ENCODE results near the gene PGP.
A peak's percentile ranks its signal among the peaks of the same experiment; 100 is the strongest.

The PGP gene

DNA sequence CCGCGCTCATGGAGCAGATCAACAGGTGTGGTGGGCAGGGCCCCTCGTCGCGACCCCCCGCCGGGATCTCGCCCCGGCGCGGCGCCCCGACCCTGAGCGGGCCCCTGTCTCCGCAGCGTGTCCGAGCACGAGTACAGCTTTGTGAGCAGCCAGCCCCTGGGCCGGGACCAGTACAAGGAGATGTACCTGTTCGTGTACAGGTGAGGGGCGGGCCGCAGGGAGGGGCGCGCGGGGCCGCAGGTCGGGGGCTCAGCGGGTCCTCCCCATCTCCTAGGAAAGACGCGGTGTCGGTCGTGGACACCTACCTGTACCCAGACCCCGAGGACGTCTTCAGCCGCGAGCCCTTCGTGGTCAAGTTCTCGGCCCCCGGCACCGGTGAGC lies 22.5 kb upstream of the PGP start:
- H2AK5ac ChIP-seq (ENCODE audit: low read length), result no peak overlapping the region
- H4K12ac ChIP-seq (ENCODE audit: low read depth, low read length), result no peak overlapping the region
- no peak overlapping the region for H2AFZ ChIP-seq (ENCODE audit: insufficient read depth, low read length, poor library complexity)
- peaks cover 47 to 49% of the 10 kb centered on the region in 2 experiments for H3K36me3 ChIP-seq (ENCODE audit: control insufficient read depth in 1 of 2, insufficient read depth in 2 of 2, low read length in 2 of 2)
- H3K27me3 ChIP-seq (ENCODE audit: insufficient read depth, low read length), result peaks cover 21% of the 10 kb centered on the region
- no peak overlapping the region for H3K4me3 ChIP-seq (ENCODE audit: low read depth, low read length)
- no peak overlapping the region for H3K9ac ChIP-seq (ENCODE audit: low read length)
- no peak for DNase-seq
- H3K18ac ChIP-seq (ENCODE audit: low read length), result no peak overlapping the region
- H4K8ac ChIP-seq (ENCODE audit: low read depth, low read length), result no peak overlapping the region
- H3K9me3 ChIP-seq (ENCODE audit: insufficient read depth, low read depth, low read length), result peaks cover 5% of the 10 kb centered on the region
- H3K23ac ChIP-seq (ENCODE audit: low read length), result no peak overlapping the region
- no peak overlapping the region for H2BK120ac ChIP-seq (ENCODE audit: insufficient read depth, low read length, poor library complexity)
- H3K79me1 ChIP-seq (ENCODE audit: low read length), result no peaks in the 10 kb centered on the region
- H2BK12ac ChIP-seq (ENCODE audit: low read length), result no peak overlapping the region
- H3K14ac ChIP-seq (ENCODE audit: low read length), result no peak overlapping the region
- H2BK5ac ChIP-seq (ENCODE audit: low read depth, low read length, poor library complexity), result no peak overlapping the region
- H3K4me1 ChIP-seq (ENCODE audit: control insufficient read depth in 1 of 2, insufficient read depth in 2 of 2, low read length in 2 of 2), result peaks cover 13 to 14% of the 10 kb centered on the region in 2 experiments
- H3K4me2 ChIP-seq (ENCODE audit: low read length), result peak overlapping the region; percentile 66
- H3K4ac ChIP-seq (ENCODE audit: low read depth, low read length), result no peak overlapping the region
- no peak overlapping the region for H4K91ac ChIP-seq (ENCODE audit: low read depth, low read length)
- no peak overlapping the region for H3K27ac ChIP-seq (ENCODE audit: low read depth, low read length)
- no CpG with 5 or more reads among the region's 40 CpGs for WGBS (ENCODE audit: extremely low coverage, insufficient coverage, insufficient read length)
- H3K79me2 ChIP-seq (ENCODE audit: control insufficient read depth, insufficient read depth, low read length, poor library complexity), result no peaks in the 10 kb centered on the region

DNA sequence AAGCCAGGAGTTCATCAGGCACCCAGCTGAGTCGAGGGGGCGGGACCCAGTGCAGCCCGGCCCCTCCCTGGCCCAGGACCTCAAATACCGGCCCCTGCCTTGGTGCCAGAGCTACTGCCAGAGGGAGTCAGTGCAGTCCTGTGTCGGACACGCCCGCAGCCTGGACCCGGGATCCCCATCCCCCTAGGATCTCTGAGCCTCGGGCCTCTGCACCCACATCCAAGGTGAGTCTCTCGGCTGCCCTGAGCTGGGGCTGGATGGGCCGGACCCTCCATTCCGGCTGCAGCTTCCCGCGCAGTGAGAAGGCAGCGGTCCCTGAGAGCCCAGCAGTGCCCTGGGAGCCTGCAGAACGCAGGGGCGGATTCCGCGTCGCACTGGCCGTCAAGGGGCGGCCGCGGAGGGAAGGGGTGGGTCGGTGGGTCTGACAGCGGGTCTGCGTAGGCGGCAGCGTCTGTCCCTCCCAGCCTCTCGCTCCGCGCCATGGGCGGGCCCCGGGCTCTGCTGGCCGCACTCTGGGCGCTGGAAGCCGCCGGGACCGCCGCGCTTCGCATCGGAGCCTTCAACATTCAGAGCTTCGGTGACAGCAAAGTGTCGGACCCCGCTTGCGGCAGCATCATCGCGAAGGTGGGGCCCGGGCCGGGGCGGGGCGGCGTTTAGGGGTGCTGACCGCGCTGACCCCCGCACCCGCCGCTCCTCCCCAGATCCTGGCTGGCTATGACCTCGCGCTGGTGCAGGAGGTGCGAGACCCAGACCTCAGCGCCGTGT lies 21.9 kb upstream of the PGP start, which contains the start of gene DNASE1L2:
DNASE1L2 (plus strand) TSS at position 108 of the 765 bp plus-strand sequence; CDS start at position 481, 373 bp downstream.
- H3K4me3 ChIP-seq (ENCODE audit: low read depth, low read length), result no peak within 1 kb of the TSS
- no peak within 1 kb of the TSS for H4K8ac ChIP-seq (ENCODE audit: low read depth, low read length)
- WGBS (ENCODE audit: extremely low coverage, insufficient coverage, insufficient read length), result no CpG with 5 or more reads among the region's 64 CpGs
- no peak within 1 kb of the TSS for H2BK5ac ChIP-seq (ENCODE audit: low read depth, low read length, poor library complexity)
- no peak within 1 kb of the TSS for H3K18ac ChIP-seq (ENCODE audit: low read length)
- peaks cover 5% of the 10 kb centered on the region for H3K9me3 ChIP-seq (ENCODE audit: insufficient read depth, low read depth, low read length)
- H3K27ac ChIP-seq (ENCODE audit: low read depth, low read length), result no peak within 1 kb of the TSS
- no peak within 1 kb of the TSS for H3K23ac ChIP-seq (ENCODE audit: low read length)
- H3K4me1 ChIP-seq (ENCODE audit: control insufficient read depth in 1 of 2, insufficient read depth in 2 of 2, low read length in 2 of 2), result peaks cover 13 to 16% of the 10 kb centered on the region in 2 experiments
- H4K91ac ChIP-seq (ENCODE audit: low read depth, low read length), result no peak within 1 kb of the TSS
- no peak within 1 kb of the TSS for H2AK5ac ChIP-seq (ENCODE audit: low read length)
- H3K14ac ChIP-seq (ENCODE audit: low read length), result no peak within 1 kb of the TSS
- H3K9ac ChIP-seq (ENCODE audit: low read length), result no peak within 1 kb of the TSS
- no peak within 1 kb of the TSS for H2BK120ac ChIP-seq (ENCODE audit: insufficient read depth, low read length, poor library complexity)
- peak in 1 of 2 donors; percentile 39 for DNase-seq
- no peak within 1 kb of the TSS for H2AFZ ChIP-seq (ENCODE audit: insufficient read depth, low read length, poor library complexity)
- H3K36me3 ChIP-seq (ENCODE audit: control insufficient read depth in 1 of 2, insufficient read depth in 2 of 2, low read length in 2 of 2), result peaks cover 52% of the 10 kb centered on the region in 2 experiments
- no peak within 1 kb of the TSS for H2BK12ac ChIP-seq (ENCODE audit: low read length)
- peaks cover 21% of the 10 kb centered on the region for H3K27me3 ChIP-seq (ENCODE audit: insufficient read depth, low read length)
- no peaks in the 10 kb centered on the region for H3K79me1 ChIP-seq (ENCODE audit: low read length)
- H3K79me2 ChIP-seq (ENCODE audit: control insufficient read depth, insufficient read depth, low read length, poor library complexity), result no peaks in the 10 kb centered on the region
- H4K12ac ChIP-seq (ENCODE audit: low read depth, low read length), result no peak within 1 kb of the TSS
- no peak within 1 kb of the TSS for H3K4ac ChIP-seq (ENCODE audit: low read depth, low read length)
- peak within 1 kb of the TSS; percentile 66 for H3K4me2 ChIP-seq (ENCODE audit: low read length)

DNA sequence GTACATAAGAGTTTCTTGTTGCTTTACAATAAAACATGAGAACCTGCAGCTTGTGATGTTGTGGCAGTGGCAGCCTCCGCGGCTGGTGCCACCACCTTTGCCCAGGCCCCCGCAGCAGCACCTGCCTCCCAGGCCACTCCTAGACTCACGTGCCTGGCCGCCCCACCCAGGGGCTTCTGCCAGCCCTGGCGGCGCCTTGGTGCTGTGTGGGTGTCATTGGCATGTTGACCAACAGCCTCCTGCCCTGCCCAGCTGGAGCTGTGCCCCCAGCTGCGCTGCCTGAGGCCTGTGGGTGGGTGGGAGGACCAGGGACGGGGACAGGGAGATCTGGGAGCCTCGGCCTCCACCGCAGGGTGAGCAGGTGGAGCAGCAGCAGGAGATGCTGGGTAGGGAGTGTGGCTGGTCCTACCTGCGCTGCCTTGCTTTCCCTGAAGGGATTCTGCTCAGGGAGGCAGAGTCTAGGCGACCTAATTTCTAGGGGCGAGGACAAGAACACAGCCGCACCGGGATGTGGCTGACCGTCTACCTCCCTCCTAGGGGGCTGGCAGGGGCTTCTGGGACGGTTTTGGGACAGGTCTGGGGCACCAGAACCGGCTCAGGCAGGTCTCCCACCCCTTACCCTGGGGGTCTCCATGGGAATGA lies 21.2 kb upstream of the PGP start:
- Histone ChIP-seq H2AFZ (ENCODE audit: insufficient read depth, low read length, poor library complexity) (no peak overlapping the region), H3K79me2 (ENCODE audit: control insufficient read depth, insufficient read depth, low read length, poor library complexity) (no peaks in the 10 kb centered on the region), H3K4me1 (ENCODE audit: control insufficient read depth in 1 of 2, insufficient read depth in 2 of 2, low read length in 2 of 2) (peaks cover 13 to 17% of the 10 kb centered on the region in 2 experiments), H3K4ac (ENCODE audit: low read depth, low read length) (no peak overlapping the region), H2BK12ac (ENCODE audit: low read length) (no peak overlapping the region), H3K14ac (ENCODE audit: low read length) (no peak overlapping the region), H3K23ac (ENCODE audit: low read length) (no peak overlapping the region), H4K12ac (ENCODE audit: low read depth, low read length) (no peak overlapping the region), H3K9me3 (ENCODE audit: insufficient read depth, low read depth, low read length) (peaks cover 5% of the 10 kb centered on the region), H3K9ac (ENCODE audit: low read length) (no peak overlapping the region), H4K8ac (ENCODE audit: low read depth, low read length) (no peak overlapping the region), H3K79me1 (ENCODE audit: low read length) (no peaks in the 10 kb centered on the region), H3K27ac (ENCODE audit: low read depth, low read length) (no peak overlapping the region), H2BK120ac (ENCODE audit: insufficient read depth, low read length, poor library complexity) (no peak overlapping the region), H3K4me3 (ENCODE audit: low read depth, low read length) (no peak overlapping the region), H4K91ac (ENCODE audit: low read depth, low read length) (no peak overlapping the region), H3K27me3 (ENCODE audit: insufficient read depth, low read length) (peaks cover 21% of the 10 kb centered on the region), H2BK5ac (ENCODE audit: low read depth, low read length, poor library complexity) (no peak overlapping the region), H3K36me3 (ENCODE audit: control insufficient read depth in 1 of 2, insufficient read depth in 2 of 2, low read length in 2 of 2) (peaks cover 53 to 56% of the 10 kb centered on the region in 2 experiments), H3K4me2 (ENCODE audit: low read length) (no peak overlapping the region), H3K18ac (ENCODE audit: low read length) (no peak overlapping the region), H2AK5ac (ENCODE audit: low read length) (no peak overlapping the region)
- no peak for DNase-seq
- no CpG with 5 or more reads among the region's 19 CpGs for WGBS (ENCODE audit: extremely low coverage, insufficient coverage, insufficient read length)

DNA sequence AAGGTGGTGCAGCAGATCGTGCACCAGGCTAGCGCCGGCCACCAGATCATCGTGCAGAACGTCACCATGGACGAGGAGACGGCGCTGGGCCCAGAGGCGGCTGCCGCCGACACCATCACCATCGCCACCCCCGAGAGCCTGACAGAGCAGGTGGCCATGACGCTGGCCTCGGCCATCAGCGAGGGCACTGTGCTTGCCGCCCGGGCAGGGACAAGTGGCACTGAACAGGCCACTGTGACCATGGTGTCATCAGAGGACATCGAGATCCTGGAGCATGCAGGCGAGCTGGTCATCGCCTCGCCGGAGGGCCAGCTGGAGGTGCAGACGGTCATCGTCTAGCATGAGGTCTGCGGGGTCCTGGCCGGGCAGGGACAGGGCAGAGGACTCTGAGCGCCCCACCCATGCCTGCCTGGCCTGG lies 20.6 kb upstream of the PGP start:
- H2BK12ac ChIP-seq (ENCODE audit: low read length), result no peak overlapping the region
- no CpG with 5 or more reads among the region's 28 CpGs for WGBS (ENCODE audit: extremely low coverage, insufficient coverage, insufficient read length)

More for the DNA sequence above, 20.6 kb upstream of the PGP start:
- Histone ChIP-seq H3K4me3 (ENCODE audit: low read depth, low read length) (no peak overlapping the region), H4K91ac (ENCODE audit: low read depth, low read length) (no peak overlapping the region), H3K79me2 (ENCODE audit: control insufficient read depth, insufficient read depth, low read length, poor library complexity) (no peaks in the 10 kb centered on the region), H3K36me3 (ENCODE audit: control insufficient read depth in 1 of 2, insufficient read depth in 2 of 2, low read length in 2 of 2) (peaks cover 56 to 62% of the 10 kb centered on the region in 2 experiments), H2BK5ac (ENCODE audit: low read depth, low read length, poor library complexity) (no peak overlapping the region), H4K8ac (ENCODE audit: low read depth, low read length) (no peak overlapping the region), H3K4me1 (ENCODE audit: control insufficient read depth in 1 of 2, insufficient read depth in 2 of 2, low read length in 2 of 2) (peaks cover 13 to 17% of the 10 kb centered on the region in 2 experiments), H2AFZ (ENCODE audit: insufficient read depth, low read length, poor library complexity) (no peak overlapping the region), H3K4me2 (ENCODE audit: low read length) (no peak overlapping the region), H2AK5ac (ENCODE audit: low read length) (no peak overlapping the region), H3K23ac (ENCODE audit: low read length) (no peak overlapping the region), H3K9ac (ENCODE audit: low read length) (no peak overlapping the region), H3K27me3 (ENCODE audit: insufficient read depth, low read length) (peaks cover 21% of the 10 kb centered on the region), H2BK120ac (ENCODE audit: insufficient read depth, low read length, poor library complexity) (no peak overlapping the region), H4K12ac (ENCODE audit: low read depth, low read length) (no peak overlapping the region), H3K14ac (ENCODE audit: low read length) (no peak overlapping the region), H3K9me3 (ENCODE audit: insufficient read depth, low read depth, low read length) (peaks cover 5% of the 10 kb centered on the region), H3K27ac (ENCODE audit: low read depth, low read length) (no peak overlapping the region), H3K79me1 (ENCODE audit: low read length) (no peaks in the 10 kb centered on the region), H3K4ac (ENCODE audit: low read depth, low read length) (no peak overlapping the region), H3K18ac (ENCODE audit: low read length) (no peak overlapping the region)
- no peak for DNase-seq

Measured in trophoblast cell (in vitro differentiated cells and primary cell).